Measurements from ENCODE around the gene KRTAP16-1.

- no peak for TF ChIP-seq GABPA (IDR thresholded peaks at IDR 0.05; ENCODE audit: low read depth, low read length)
- TF ChIP-seq GABPA (CRISPR knock-in tag; IDR thresholded peaks at IDR 0.05; ENCODE audit: low read depth): no peak
- no peak for TF ChIP-seq ERF (CRISPR knock-in tag; IDR thresholded peaks at IDR 0.05)
- no peak for TF ChIP-seq GATAD1 (CRISPR knock-in tag; IDR thresholded peaks at IDR 0.05)
- TF ChIP-seq MTA3 (CRISPR knock-in tag; IDR thresholded peaks at IDR 0.05): no peak
- TF ChIP-seq ELF1 (CRISPR knock-in tag; IDR thresholded peaks at IDR 0.05): no peak
- TF ChIP-seq RAD21 (CRISPR knock-in tag; IDR thresholded peaks at IDR 0.05): no peak
- TF ChIP-seq SKIL (CRISPR knock-in tag; IDR thresholded peaks at IDR 0.05; ENCODE audit: borderline replicate concordance): no peak
- no peak for TF ChIP-seq CAMTA2 (CRISPR knock-in tag; IDR thresholded peaks at IDR 0.05; ENCODE audit: borderline replicate concordance)
- no peak for TF ChIP-seq SP1 (IDR thresholded peaks at IDR 0.05)
- TF ChIP-seq SP1 (CRISPR knock-in tag; IDR thresholded peaks at IDR 0.05): no peak
- peak; percentile 56 for TF ChIP-seq CTCF (CRISPR knock-in tag; IDR thresholded peaks at IDR 0.05)
- no peak for TF ChIP-seq HNF4A (CRISPR knock-in tag; IDR thresholded peaks at IDR 0.05)
- TF ChIP-seq MAX (IDR thresholded peaks at IDR 0.05): no peak
- no peak for TF ChIP-seq EP300 (IDR thresholded peaks at IDR 0.05; ENCODE audit: low read depth in 2 of 2, low read length in 2 of 2)
- no peak for TF ChIP-seq EP300 (CRISPR knock-in tag; IDR thresholded peaks at IDR 0.05; ENCODE audit: borderline replicate concordance)
These were observed 15.3 kb upstream of the KRTAP16-1 start for GRCh38 chr17:41324180-41325075.

All from HepG2 (cell line).